Stimulated activated CD4-positive, alpha-beta T cell treated with anti-CD3 and anti-CD28 coated beads, TNF-alpha, amount 100 ng/mL, for 48 hours (primary cell): ENCODE results near the gene ZDHHC12.
"Not testable (repeated sequence)": the region's sequence is repeated elsewhere in the genome, so short reads cannot be mapped to it uniquely, and the experiment has no call there.

ENCODE experiments used
- DNase-seq, 3 donors: peaks; one replicate each; pipeline ENCODE4 v3.0.0-alpha.2; 2020; ENCODE audit warnings: low read depth in 3 of 3

Gene ZDHHC12

DNA sequence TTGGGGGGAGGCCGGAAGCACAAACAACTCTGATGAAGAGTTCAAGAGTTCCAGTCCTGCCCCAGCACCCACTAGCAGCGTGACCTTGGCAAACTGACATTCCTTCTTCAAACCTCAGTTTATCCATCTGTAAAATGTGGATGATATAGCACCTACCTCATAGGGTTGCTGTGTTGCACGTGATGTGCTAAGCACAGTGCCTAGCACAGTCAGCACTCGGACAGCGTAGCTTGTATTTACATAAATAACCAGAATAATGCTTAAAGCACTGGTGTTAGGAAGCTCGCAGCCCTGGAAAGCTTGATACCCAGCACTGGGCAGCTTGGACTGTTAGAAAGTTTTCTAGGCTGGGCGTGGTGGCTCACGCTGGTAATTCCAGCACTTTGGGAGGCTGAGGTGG, 16.5 kb downstream of the ZDHHC12 start:
- DNase-seq: no peak

DNA sequence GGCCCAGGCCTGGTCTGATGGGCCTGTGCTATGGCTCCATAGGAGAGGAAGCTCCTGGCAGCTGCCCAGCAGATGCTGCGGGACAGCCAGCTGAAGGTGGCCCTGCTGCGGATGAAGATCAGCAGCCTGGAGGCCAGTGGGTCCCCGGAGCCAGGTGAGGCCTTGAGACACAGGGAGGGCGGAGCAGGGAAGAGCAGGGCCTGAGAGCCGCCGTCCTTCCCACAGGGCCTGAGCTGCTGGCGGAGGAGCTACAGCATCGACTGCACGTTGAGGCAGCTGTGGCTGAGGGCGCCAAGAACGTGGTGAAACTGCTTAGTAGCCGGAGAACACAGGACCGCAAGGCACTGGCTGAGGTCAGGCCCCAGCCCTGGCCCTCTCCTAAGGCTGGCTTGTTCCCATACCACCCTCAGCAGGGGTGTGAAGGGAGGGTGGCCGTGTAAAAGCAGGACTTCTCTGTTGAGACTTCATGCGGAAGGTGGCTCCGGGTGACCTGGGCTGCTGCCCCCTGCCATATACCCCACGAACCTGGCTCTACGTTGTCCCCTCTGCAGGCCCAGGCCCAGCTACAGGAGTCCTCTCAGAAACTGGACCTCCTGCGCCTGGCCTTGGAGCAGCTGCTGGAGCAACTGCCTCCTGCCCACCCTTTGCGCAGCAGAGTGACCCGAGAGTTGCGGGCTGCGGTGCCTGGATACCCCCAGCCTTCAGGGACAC, 17.1 kb downstream of the ZDHHC12 start:
- no peak for DNase-seq

DNA sequence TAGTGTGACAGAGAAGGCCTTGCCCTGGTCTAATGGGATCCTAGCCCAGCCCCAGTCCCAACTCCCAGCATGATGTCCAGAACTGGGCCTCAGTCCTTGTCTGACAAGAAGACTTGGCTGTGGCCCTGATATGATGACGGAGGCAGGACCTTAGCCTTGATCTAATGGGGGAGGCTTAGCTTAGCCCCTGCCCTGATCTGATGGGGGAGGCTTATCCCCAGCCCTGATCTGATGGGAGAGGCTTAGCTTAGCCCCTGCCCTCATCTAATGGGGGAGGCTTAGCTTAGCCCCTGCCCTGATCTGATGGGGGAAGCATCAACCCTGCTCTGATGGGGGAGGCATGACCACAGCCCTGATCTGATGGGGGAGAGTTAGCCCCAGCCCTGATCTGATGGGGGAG, 17.9 kb downstream of the ZDHHC12 start:
- DNase-seq: no peak

DNA sequence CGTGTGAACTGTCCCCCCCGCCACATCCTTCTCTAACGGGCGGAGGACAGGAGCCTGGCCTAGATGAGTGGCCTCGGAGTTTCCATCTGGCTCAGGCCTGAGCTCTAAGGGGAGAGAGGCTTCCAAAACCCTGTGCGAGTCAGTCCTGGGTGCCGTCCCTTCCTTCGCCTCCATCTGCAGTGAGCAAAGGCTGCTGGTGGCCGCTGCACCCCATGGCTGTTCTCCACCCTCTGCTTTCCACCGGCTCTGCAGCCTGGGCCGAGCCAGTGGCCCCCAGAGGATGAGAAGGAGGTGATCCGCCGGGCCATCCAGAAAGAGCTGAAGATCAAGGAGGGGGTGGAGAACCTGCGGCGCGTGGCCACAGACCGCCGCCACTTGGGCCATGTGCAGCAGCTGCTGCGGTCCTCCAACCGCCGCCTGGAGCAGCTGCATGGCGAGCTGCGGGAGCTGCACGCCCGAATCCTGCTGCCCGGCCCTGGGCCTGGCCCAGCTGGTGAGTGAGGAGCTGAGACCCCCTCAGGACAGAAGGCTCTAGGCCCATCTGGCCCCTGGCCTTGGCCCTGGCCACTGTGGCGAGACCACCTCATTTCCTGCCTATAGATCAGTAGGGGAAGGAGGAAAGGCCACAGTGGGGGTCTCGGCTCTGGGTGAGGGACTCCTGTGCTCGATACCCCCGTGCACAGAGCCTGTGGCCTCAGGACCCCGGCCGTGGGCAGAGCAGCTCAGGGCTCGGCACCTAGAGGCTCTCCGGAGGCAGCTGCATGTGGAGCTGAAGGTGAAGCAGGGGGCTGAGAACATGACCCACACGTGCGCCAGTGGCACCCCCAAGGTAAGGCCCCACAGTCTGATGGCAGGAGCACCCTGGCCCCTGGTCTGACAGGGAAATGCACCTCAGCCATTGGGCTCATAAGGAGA, 18.6 kb downstream of the ZDHHC12 start:
- no peak for DNase-seq

DNA sequence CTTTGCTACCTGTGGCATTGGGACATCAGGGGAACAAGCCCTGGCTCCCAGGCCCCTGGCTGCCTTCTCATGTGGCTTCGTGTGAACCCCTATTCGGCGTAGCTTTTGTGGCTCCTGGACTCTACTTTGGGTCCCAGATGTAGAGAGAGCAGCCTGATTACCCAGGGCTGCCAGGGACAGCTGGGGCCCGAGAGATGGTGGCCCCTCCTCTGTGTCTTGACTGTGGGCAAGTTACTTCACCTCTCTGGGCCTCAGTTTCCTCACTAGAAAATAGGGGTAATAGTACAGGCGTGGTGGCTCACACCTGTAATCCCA, 19.6 kb downstream of the ZDHHC12 start:
- DNase-seq: no peak

DNA sequence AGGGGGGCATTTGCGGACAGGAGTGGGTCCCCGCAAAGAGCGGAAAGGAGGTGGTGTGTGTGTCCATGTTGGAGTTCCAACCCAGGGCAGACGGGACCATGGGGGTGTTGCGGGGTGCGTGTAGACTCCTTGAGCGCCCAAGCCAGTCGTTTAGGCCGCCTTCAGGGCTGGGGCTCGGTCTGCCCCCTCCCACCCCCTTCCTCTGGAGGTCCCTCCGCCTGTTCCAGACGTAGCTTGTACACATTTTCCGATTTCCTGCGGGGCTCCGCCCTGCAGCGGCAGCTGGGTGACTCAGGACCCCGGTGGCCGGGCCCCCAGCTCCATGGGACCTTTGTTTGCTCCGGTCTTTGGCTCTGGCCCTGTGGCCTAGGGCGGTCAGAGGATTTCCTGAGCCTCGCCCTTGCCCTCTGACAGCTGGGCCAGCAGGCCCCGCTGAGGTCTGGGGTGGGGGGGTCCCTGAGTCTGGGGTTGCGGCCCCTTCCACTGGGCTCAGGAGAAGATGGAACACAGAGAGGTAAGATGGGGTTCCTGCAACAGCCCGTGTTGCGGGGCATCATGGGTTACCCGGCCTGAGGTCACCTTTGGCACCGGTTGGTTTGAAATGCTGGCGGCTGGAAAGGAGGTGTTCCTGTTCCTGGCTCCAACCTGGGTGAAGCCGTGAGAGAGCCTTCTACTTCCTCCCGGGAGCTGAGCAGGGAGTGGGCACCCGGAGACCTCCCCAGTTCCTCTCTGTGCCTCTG, 20.1 kb downstream of the ZDHHC12 start:
- no peak for DNase-seq

DNA sequence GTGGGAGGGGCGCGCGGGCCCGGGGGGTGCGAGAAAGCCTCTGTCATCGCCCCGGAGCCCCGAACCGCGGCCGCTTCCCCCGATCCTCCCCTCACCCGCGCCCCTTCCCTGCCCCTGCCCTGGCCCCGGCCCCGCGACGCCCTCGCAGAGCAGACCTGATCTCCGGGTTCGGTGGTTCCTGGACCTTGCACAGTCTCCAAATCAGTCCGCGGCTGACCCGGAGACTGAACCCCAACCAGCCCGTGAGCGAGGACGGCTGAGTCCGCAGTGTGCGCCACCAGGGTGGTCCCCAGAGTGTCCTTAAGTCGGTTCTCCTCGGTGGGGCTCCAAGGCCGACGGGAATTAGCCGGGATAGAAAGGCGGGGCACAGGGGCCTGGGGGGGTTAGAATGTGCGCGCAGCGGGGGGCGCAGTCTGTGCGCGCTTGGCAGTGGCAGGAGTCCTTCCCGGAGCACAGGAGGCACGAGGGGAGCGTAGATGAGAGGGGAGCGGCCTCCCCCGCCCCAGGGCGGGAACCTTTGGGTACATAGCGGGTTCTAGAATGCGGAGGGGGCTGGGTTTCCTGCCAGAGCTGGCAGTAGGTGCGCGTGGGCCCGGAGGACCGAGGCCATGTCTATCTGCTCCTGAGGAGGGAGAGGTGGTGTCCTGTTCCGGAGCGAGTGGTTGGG, 20.8 kb downstream of the ZDHHC12 start:
- no peak for DNase-seq

DNA sequence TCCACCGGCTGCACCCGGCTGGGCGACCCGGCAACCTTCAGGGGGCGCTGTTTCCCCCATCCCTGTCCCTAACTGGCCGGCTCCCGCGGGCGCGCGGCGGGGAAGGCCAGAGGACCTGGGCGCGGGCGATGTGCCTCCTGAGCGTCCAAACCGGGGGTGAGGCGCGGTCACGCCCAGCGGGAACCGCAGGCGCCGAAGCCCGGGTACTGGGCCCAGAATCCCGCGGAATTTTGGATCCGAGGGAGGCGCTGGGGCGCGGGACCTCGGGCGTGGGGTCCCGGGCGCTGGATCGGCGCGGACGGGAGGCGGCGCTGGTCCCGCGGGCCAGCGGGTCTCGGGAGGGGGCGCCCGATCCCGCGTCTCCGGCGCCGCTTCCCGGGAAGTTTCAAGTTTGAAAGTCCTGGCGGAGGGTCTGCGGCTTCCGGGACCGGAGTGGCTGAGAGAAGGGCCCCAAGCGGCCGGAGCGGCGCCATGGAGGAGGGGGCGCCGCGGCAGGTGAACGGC, 21.4 kb downstream of the ZDHHC12 start, which contains the start of gene PKN3:
TSS of gene PKN3 (plus strand) at position 59 of the 504 bp plus-strand sequence. CDS start at position 472, 413 bp downstream.
- DNase-seq: peak; percentile 75 to 94 (median 85)

DNA sequence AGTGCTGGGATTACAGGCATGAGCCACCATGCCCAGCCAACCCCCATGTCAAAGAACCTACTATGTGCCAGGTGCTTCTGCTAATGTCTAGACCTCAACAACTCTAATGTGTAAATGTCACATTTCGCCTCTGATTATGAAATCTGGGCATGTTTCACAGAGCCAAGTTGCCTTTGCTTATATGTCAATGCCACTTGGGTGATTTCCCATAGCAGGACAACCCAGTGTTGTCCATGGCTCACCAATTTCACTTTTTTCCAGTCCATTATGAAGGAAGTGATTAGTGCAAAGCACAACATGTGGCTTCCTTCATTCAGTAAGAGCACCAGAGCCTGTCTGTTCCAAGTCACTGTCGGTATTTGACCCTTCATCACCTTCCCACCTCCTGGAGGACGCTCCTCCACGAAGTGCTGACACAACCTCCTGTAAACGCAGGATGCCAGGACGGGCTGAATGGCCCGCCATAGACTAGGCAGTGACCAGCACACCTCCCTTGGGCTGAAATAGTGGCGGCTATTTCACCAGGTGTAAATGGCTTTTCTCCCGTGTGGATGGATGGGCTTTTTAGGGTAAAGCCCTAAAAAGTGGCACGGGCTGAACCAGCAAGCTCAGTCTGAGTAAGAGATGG, 22.6 kb downstream of the ZDHHC12 start:
- no peak for DNase-seq

DNA sequence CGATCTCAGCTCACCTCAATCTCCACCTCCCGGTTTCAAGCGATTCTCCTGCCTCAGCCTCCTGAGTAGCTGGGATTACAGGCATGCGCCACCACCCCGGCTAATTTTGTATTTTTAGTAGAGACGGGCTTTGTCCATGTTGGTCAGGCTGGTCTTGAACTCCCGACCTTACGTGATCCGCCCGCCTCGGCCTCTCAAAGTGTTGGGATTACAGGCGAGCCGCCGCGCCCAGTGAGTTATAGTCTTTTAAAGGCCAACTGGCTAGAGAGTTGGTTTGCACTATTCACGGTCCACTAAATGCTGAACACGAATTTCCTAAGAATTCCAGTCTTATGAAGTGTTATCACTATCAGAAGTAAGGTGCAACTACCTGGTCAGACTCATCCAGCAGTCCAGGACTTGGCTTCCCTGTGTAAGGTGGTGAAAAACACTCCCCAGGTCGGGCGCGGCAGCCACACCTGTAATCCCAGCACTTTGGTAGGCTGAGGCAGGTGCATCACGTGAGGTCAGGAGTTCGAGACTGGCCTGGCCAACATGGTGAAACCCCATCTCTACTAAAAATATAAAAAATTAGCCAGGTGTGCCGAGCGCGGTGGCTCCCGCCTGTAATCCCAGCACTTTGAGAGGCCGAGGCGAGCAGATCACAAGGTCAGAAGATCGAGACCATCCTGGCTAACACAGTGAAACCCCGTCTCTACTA, 24.7 kb downstream of the ZDHHC12 start:
- DNase-seq: not testable (repeated sequence)

DNA sequence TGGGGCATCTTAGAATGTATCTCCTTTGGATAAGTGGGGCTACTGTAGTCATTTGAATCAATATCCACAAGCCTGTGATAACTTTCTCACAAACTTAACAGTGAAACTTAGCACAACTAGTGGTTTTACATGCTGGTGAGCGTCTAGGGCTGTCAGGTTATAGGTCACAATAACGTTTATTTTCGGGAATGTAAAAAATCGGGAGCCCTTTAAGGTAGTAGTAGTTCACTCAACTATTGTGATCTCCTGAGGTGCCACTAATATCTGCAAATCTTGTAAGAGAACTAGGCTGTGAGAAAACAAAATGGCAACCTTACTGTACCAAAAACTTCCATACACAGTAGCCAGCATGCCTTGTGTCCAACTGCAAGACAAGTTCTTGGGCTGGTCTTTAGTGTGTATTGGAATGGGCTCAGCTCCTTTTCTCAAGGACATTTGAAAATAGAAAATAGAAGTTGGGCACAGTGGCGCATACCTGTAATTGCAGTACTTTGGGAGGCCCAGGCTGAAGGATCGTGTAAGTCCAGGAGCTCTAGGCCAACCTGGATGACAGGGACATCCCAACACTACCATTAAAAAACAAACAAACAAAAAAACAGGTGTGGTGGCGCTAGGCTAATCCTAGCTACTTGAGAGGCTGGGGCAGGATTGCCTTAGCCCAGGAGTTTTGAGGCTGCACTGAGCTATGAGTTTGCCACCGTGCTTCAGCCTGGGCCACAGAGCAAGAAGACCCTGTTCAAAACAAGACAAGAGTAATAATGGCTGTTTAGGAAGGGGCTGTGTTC, 26.8 kb downstream of the ZDHHC12 start:
- no peak for DNase-seq

DNA sequence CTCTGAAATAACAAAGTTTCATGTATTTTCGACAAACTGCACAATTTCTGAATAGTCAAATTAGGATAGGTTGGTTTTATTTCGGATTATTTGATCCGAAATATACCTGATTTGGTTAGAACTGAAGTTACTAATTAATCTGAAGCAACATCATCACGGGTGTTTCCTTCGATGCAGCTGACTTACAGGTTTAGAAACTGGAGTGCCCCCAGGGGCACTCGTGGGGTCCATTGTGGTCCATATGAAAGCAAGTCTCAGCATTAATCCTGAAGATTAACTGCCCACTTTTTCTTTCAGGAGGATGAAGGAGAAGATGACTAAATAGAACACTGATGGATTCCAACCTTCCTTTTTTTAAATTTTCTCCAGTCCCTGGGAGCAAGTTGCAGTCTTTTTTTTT, 29.6 kb downstream of the ZDHHC12 start:
- DNase-seq: no peak

DNA sequence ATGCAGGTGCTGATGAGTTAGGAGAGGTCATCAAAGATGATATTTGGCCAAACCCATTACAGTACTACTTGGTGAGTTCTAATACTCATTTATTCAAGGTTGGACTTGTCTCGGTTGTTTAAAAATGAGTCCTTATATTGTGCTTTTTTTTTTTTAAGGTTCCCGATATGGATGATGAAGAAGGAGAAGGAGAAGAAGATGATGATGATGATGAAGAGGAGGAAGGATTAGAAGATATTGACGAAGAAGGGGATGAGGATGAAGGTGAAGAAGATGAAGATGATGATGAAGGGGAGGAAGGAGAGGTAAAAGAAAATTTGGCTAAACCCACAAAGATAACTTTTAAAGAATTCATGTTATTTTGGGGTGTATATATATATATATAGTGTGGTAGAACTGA, 30.2 kb downstream of the ZDHHC12 start:
- DNase-seq: not testable (repeated sequence)

DNA sequence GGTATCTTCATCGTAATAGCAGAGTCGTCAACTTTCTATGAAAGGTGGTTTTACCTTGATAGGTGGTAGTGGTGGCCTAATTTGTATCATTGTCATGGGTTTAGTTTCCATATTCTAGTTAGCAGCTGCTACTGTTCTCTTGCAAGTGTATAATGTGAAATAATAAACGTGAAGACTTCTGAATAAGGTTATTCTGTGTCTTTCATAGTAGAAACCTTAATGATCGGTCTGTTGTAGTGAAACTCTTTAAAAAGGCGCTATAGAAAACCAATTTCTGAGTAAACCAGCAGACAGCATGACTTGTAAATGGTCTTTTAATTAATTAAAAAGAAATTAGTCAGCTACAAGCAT, 33.3 kb downstream of the ZDHHC12 start:
- DNase-seq: no peak

DNA sequence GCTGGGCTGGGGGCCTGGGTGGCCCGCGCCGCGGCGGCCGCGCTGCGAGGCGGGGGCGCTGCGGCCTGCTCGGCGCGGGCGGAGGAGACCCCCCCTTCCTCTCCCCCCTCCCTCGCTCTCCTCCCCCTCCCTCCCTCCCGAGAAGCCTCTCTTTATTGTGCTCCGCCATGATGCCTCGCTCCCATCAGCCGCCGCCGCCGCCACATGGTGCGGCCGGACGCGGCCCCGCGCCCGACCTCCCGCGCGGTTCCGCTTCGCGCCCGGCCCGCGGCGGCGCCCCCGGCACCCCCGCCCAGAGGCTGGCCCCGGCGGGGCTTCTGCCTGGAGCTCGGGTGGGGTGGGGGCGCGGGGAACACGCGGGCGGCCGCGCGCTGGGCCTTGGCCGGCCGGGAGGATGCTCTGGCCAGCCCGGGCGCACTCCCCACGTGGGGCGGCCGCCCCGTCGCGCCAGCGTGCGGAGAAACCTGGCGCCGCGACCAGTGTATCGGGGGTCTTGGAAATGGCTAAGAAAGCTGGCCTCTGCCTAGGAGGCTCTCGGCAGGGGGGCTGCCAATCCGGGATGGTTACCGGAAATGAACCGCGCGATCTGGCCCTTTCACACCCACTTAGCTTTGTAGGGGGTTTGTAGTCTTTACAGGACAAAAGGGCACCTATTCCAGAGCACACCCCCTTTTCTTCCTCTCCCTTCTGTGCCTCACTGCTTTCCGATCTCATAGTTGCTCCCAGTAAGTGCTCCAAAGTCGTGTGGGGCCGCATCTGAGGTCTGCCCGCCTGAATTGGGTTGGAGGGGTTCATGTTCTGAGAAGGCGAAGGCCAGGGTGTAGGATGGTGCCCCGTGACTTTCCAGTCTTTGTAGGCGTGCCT, 33.9 kb downstream of the ZDHHC12 start:
- no peak for DNase-seq

DNA sequence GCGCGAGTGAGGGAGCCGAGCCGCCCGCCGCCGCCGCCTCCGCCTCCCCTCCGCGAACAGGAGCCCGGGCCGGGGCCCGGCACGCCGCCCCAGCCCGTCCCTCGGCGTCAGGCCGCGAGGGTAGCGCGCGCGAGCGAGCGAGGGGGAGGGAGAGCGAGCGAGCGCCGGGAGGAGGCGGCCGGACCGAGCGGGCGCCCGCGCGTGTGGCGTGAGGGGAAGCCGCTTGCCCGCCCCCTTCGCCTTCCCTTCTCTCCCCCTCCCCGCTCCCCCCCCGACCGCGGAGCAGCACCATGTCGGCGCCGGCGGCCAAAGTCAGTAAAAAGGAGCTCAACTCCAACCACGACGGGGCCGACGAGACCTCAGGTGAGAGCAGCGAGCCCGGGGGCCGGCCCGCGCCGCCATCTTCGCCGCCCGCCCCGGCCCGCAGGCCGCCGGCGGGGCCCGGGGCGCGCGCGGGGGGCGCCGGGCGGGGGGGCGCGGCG, 34.6 kb downstream of the ZDHHC12 start:
- DNase-seq: peak in 1 of 3 donors; percentile 41

DNA sequence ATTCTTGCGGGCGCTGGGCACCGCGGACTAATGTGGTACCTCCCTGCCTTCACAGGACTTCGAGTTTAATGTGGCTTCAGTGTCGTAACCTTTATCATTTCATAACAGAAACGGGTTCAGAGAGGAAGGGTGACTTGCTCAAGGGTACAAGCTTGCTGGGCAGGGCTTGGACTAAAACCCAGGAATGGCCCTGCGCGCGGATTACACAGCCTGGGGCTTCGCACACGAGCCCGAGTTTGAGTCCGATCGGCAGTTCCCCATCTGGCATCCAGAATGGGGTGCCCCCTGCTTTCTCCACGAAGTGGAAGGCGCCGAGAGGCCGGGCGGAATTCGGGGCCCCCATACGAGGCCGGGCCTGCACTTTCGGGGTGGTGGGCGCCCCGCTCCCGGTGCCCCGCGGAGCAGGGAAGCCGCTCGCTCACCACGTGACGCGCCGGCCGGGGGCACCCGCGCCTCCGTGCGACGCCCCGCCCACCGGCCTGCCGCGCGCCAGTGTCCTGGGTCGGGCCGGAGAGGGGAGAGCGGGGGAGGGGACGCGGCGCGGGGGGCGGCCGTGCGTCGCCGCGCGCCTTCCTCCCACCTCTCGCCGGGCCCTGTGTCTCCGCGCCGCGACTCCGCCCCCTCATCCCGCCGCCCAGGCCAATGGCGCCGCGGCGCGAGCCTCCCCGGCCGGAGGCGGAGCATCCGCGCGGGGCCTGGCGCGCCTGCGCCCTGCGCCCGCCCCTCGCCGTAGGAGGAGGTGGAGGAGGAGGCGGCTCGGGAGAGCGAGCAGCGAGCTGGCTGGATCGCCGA, 35.2 kb downstream of the ZDHHC12 start, which contains the start of gene SET:
TSS of gene SET (plus strand) at position 722 of the 792 bp plus-strand sequence. CDS start 361 bp downstream, outside the sequence.
- peak; percentile 85 to 96 (median 85) for DNase-seq

DNA sequence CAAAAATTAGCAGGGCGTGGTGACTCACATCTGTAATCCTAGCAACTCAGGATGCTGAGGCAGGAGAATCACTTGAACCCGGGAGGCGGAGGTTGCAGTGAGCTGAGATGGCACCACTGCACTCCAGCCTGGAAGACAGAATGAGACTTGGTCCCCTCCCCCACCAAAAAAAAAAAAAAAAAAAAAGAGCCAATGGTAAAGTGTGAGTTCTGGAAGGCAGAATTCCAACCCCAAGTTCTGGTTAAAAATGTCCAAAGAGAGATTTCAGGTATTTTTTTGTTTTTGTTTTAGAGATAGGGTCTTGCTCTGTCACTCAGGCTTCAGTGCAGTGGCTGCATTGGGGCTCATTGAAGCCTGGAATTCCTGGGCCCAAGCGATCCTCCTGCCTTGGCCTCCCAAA, 36.5 kb downstream of the ZDHHC12 start:
- no peak for DNase-seq
